Ishikawa (cell line): ENCODE results near the gene TMEFF2.

Source experiments
- CEBPB ChIP-seq: IDR thresholded peaks from 2 replicates; pipeline ENCODE4 v1.6.1; 2012
- CREB1 ChIP-seq: IDR thresholded peaks from 2 replicates; pipeline ENCODE4 v1.6.1; 2012; ENCODE audit warnings: low read depth
- EGR1 ChIP-seq: IDR thresholded peaks from 2 replicates; pipeline ENCODE4 v1.6.1; 2012
- EP300 ChIP-seq: IDR thresholded peaks from 2 replicates; pipeline ENCODE4 v1.6.1; 2012; ENCODE audit warnings: borderline replicate concordance
- FOXM1 ChIP-seq: IDR thresholded peaks from 2 replicates; pipeline ENCODE4 v1.6.1; 2012; ENCODE audit warnings: low read depth, borderline replicate concordance
- NFIC ChIP-seq: IDR thresholded peaks from 2 replicates; pipeline ENCODE4 v1.6.1; 2012
- RAD21 ChIP-seq: IDR thresholded peaks from 2 replicates; pipeline ENCODE4 v1.6.1; 2012; ENCODE audit warnings: low read depth
- REST ChIP-seq: IDR thresholded peaks from 2 replicates; pipeline ENCODE4 v1.6.1; 2012; ENCODE audit warnings: low read depth, mild to moderate bottlenecking
- TAF1 ChIP-seq: IDR thresholded peaks from 2 replicates; pipeline ENCODE4 v1.6.1; 2012; ENCODE audit warnings: low read depth, mild to moderate bottlenecking
- TCF12 ChIP-seq: IDR thresholded peaks from 2 replicates; pipeline ENCODE4 v1.6.1; 2012; ENCODE audit warnings: low read depth
- TEAD4 ChIP-seq: IDR thresholded peaks from 2 replicates; pipeline ENCODE4 v1.6.1; 2012
- YY1 ChIP-seq: IDR thresholded peaks from 2 replicates; pipeline ENCODE4 v1.6.1; 2012; ENCODE audit warnings: low read depth
- ZBTB7A ChIP-seq: IDR thresholded peaks from 2 replicates; pipeline ENCODE4 v1.6.1; 2012; ENCODE audit warnings: low read depth
- TF ChIP-seq, protein P1 (sequence below): IDR thresholded peaks from 2 replicates; pipeline ENCODE4 v1.6.1; 2012
- TF ChIP-seq, protein P2 (sequence below): IDR thresholded peaks from 2 replicates; pipeline ENCODE4 v1.6.1; 2012

The TMEFF2 gene

DNA sequence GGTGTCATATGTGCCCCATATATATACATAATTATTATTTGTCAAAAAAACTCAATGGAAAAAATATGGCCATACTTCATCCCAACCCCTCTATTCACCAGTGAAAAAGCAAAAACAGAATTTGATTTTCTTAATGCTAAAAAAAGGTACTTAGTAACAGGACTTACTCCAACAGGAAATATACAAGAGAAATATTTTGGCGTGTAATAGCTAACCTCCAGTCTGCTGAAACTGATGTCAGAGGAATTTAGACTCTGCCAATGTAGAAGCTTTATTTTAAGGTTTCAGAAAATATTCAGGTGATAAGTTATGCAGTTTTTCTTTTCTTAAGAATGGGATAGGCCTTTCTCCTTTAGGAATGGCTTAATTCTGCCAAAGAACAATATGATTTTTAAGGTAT is 72.6 kb downstream of the TMEFF2 start:
- TF ChIP-seq FOXM1 (no peak), REST (no peak), NFIC (no peak), YY1 (no peak), ZBTB7A (no peak), TEAD4 (no peak), CREB1 (no peak), TAF1 (no peak), EGR1 (no peak), TCF12 (no peak), RAD21 (no peak), EP300 (no peak)
- TF ChIP-seq, protein P1, sequence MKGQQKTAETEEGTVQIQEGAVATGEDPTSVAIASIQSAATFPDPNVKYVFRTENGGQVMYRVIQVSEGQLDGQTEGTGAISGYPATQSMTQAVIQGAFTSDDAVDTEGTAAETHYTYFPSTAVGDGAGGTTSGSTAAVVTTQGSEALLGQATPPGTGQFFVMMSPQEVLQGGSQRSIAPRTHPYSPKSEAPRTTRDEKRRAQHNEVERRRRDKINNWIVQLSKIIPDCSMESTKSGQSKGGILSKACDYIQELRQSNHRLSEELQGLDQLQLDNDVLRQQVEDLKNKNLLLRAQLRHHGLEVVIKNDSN: no peak
- TF ChIP-seq, protein P2, sequence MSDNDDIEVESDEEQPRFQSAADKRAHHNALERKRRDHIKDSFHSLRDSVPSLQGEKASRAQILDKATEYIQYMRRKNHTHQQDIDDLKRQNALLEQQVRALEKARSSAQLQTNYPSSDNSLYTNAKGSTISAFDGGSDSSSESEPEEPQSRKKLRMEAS: no peak

DNA sequence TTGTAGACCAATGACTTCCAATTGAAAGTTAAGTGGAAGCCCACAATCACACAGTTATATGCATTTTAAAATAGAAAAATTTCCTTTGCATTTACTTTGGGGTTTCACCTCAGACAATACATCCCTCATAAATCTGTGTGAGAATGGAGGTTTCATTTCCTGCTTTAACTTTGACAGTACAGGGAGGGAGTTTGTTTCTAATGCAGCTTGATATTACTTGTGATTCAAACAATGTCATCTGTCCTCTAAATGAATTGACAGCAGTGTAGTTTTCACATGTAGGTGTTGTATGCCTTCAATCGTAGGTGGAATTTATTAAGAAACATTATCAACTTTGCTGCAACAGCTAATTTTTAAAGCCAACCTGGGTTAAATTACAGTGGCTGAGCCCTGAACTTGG is 75.2 kb downstream of the TMEFF2 start:
- TF ChIP-seq RAD21: no peak
- TF ChIP-seq, protein P1: no peak
- no peak for TF ChIP-seq TEAD4
- TF ChIP-seq ZBTB7A: no peak
- no peak for TF ChIP-seq EGR1
- TF ChIP-seq CEBPB: no peak
- TF ChIP-seq TAF1: no peak
- no peak for TF ChIP-seq REST
- no peak for TF ChIP-seq TCF12

DNA sequence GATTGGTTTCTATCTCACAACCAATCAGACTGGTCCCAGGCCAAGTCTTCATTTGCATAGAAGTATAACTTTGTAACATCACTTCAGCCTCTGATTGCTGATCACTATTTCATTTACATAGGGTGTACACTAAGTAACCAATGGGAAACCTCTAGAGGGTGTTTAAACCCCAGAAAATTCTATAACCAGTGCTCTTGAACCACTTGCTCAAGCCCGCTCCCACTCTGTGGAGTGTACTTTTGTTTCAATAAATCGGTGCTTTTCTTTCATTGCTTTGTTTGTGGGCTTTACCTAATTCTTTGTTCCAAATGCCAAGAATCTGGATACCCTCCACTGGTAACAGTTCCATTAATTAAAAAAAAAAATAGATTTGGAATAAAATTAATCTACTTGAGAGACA is 77.0 kb downstream of the TMEFF2 start:
- TF ChIP-seq NFIC (no peak), CREB1 (no peak), RAD21 (no peak), EGR1 (no peak), CEBPB (no peak), REST (no peak), YY1 (no peak), FOXM1 (no peak), TEAD4 (no peak), TAF1 (no peak), TCF12 (no peak), ZBTB7A (no peak), EP300 (no peak)
- TF ChIP-seq, protein P1: no peak
- TF ChIP-seq, protein P2: no peak

- no peak for TF ChIP-seq TCF12
- TF ChIP-seq, protein P1: no peak
- TF ChIP-seq TAF1: no peak
Measured at GRCh38 chr2:192099742-192100141, 95.0 kb downstream of the TMEFF2 start.
